CD14-positive monocyte (primary cell): Measurements from ENCODE around the gene CEBPZ. TPM values are rescaled to one million over a fixed set of nuclear protein-coding genes. Genes with fewer than 3 reads are reported as not detected.

ENCODE experiments used
- DNase-seq, 3 donors: peaks; one replicate each; pipeline ENCODE4 v3.0.0-alpha.2; 2011 to 2022
- H2AFZ ChIP-seq: 2 replicates; pipeline ENCODE4 v1.6.0; 2012; ENCODE audit warnings: mild to moderate bottlenecking, low read depth, low read length, inconsistent platforms; ENCODE audit not compliant: insufficient read depth, poor library complexity, severe bottlenecking
- H3K27ac ChIP-seq, 2 donors: 1 replicate in 1 of 2; 2 replicates in 1 of 2; pipeline ENCODE4 v1.5.1; 2012 to 2013; ENCODE audit warnings: low read length in 2 of 2, control low read depth in 1 of 2, inconsistent platforms in 1 of 2, low read depth in 1 of 2, mild to moderate bottlenecking in 1 of 2
- H3K27me3 ChIP-seq, 2 donors: one replicate each; pipeline versions ENCODE4 v1.6.0 to v1.6.1; 2011 to 2013; ENCODE audit warnings: low read length in 2 of 2; ENCODE audit not compliant: control insufficient read depth in 2 of 2, insufficient read depth in 2 of 2
- H3K36me3 ChIP-seq, 2 donors: replicated peaks in 1 of 2; 1 replicate in 1 of 2; 2 replicates in 1 of 2; pipeline versions ENCODE4 v1.5.1 to v1.6.1; 2012 to 2013; ENCODE audit warnings: low read length in 2 of 2, control low read depth in 1 of 2, inconsistent platforms in 1 of 2, mild to moderate bottlenecking in 1 of 2; ENCODE audit not compliant: insufficient read depth in 2 of 2, control insufficient read depth in 1 of 2
- H3K4me1 ChIP-seq, 2 donors: 1 replicate in 1 of 2; 2 replicates in 1 of 2; pipeline versions ENCODE4 v1.5.1 to v1.6.1; 2012 to 2013; ENCODE audit warnings: low read length in 2 of 2, control low read depth in 1 of 2, inconsistent platforms in 1 of 2, mild to moderate bottlenecking in 1 of 2, moderate library complexity in 1 of 2; ENCODE audit not compliant: insufficient read depth in 2 of 2, control insufficient read depth in 1 of 2
- H3K4me2 ChIP-seq: replicated peaks from 2 replicates; pipeline ENCODE3; 2012; ENCODE audit warnings: low read length, moderate library complexity, mild to moderate bottlenecking; ENCODE audit not compliant: poor library complexity, severe bottlenecking; ENCODE audit errors: extremely low read depth
- H3K4me3 ChIP-seq, 3 experiments: fragments of 200-600 bp in 1 of 3; sonication (generic) in 1 of 3; replicated peaks in 1 of 3; 1 replicate in 2 of 3; 2 replicates in 1 of 3; pipeline ENCODE4 v1.5.1; 2011 to 2013; ENCODE audit warnings: low read length in 3 of 3, mild to moderate bottlenecking in 3 of 3, control low read depth in 2 of 3, low read depth in 2 of 3, inconsistent platforms in 1 of 3, moderate library complexity in 1 of 3
- H3K79me2 ChIP-seq: 2 replicates; pipeline ENCODE4 v1.6.0; 2012; ENCODE audit warnings: mild to moderate bottlenecking, control low read depth, inconsistent platforms, low read length, moderate library complexity; ENCODE audit not compliant: insufficient read depth
- H3K9ac ChIP-seq: 2 replicates; pipeline ENCODE4 v1.6.0; 2017; ENCODE audit warnings: low read length, mild to moderate bottlenecking; ENCODE audit not compliant: insufficient read depth, poor library complexity, severe bottlenecking
- H3K9me3 ChIP-seq, 2 donors: replicated peaks in 1 of 2; 1 replicate in 1 of 2; 2 replicates in 1 of 2; pipeline versions ENCODE4 v1.5.1 to v1.6.1; 2012 to 2013; ENCODE audit warnings: low read length in 2 of 2, control low read depth in 1 of 2; ENCODE audit not compliant: control insufficient read depth in 1 of 2, insufficient read depth in 1 of 2
- H4K20me1 ChIP-seq: 2 replicates; pipeline ENCODE4 v1.6.0; 2012; ENCODE audit warnings: mild to moderate bottlenecking, low read length, control low read depth, moderate library complexity; ENCODE audit not compliant: insufficient read depth
- H3K27ac Mint-ChIP-seq, 7 donors: one replicate each; pipeline ENCODE4 v1.8.0; 2020; ENCODE audit warnings: mild to moderate bottlenecking in 7 of 7, mixed read lengths in 7 of 7, moderate library complexity in 6 of 7, inconsistent platforms in 2 of 7
- H3K27me3 Mint-ChIP-seq, 3 donors: one replicate each; pipeline ENCODE4 v1.8.0; 2021 to 2022; ENCODE audit warnings: low read depth in 3 of 3, mild to moderate bottlenecking in 3 of 3, mixed read lengths in 3 of 3, moderate library complexity in 3 of 3, inconsistent platforms in 1 of 3
- H3K36me3 Mint-ChIP-seq, 2 donors: one replicate each; pipeline ENCODE4 v1.8.0; 2020; ENCODE audit warnings: mixed read lengths in 2 of 2, inconsistent platforms in 1 of 2, mild to moderate bottlenecking in 1 of 2
- H3K4me1 Mint-ChIP-seq: one replicate; pipeline ENCODE4 v1.8.0; 2020; ENCODE audit warnings: mild to moderate bottlenecking, mixed read lengths
- H3K4me3 Mint-ChIP-seq, 2 donors: one replicate each; pipeline ENCODE4 v1.8.0; 2020; ENCODE audit warnings: mild to moderate bottlenecking in 2 of 2, mixed read lengths in 2 of 2, moderate library complexity in 1 of 2
- H3K9me3 Mint-ChIP-seq, 7 donors: one replicate each; pipeline ENCODE4 v1.8.0; 2020 to 2022; ENCODE audit warnings: mixed read lengths in 7 of 7, mild to moderate bottlenecking in 6 of 7, moderate library complexity in 6 of 7, inconsistent platforms in 2 of 7
- CTCF ChIP-seq: fragments of 200-600 bp; IDR thresholded peaks from one replicate; pipeline ENCODE4 v1.8.0; 2022; ENCODE audit warnings: antibody characterized with exemption, mild to moderate bottlenecking
- whole genome bisulfite sequencing: methylation state at CpG from one replicate; pipeline ENCODE4 v1.1.5; 2013; ENCODE audit warnings: missing lambda C conversion rate; ENCODE audit not compliant: insufficient coverage; 5-methylcytosine and 5-hydroxymethylcytosine counted together
- intact Hi-C, 2 donors: fragments of 100-400 bp; cut with micrococcal nuclease; formaldehyde crosslinking; loops; one replicate each; pipeline versions ENCODE4 v1.15.0 to v1.15.1; 2023
- polyA plus RNA-seq, 3 donors: library from polyadenylated mRNA; depleted of rRNA in 1 of 3; unstranded in 2 of 3; stranded (reverse) in 1 of 3; fragments of 300-500 nt in 2 of 3; fragments of >200 nt in 1 of 3; fragmentation: Illumina TruSeq in 2 of 3; gene quantifications; 1 replicate in 2 of 3; 2 replicates in 1 of 3; pipeline ENCODE4 v1.2.3, GENCODE V29; 2012 to 2021

CEBPZ gene
- polyA plus RNA-seq, 3 donors: 5.7 to 11.2 (median 11.1) TPM

- H3K4me1 ChIP-seq: no peaks in the 10 kb centered on the region
- no peaks in the 10 kb centered on the region for H3K36me3 Mint-ChIP-seq
- 86% methylated on average over 7 of the region's 17 CpGs for WGBS
- H3K4me1 Mint-ChIP-seq: no peaks in the 10 kb centered on the region
- H3K79me2 ChIP-seq: no peaks in the 10 kb centered on the region
- intact Hi-C loops: no loop called here
- no peak overlapping the region for H3K27ac ChIP-seq
- H3K4me3 Mint-ChIP-seq: no peak overlapping the region
- no peak overlapping the region for H3K9ac ChIP-seq
- H3K27me3 Mint-ChIP-seq: peaks cover 2 to 14% (median 6%) of the 10 kb centered on the region in 3 donors
- no peak overlapping the region for H3K4me2 ChIP-seq
- no peak for DNase-seq
- no peaks in the 10 kb centered on the region for H3K9me3 Mint-ChIP-seq
- H4K20me1 ChIP-seq: no peaks in the 10 kb centered on the region
- H3K4me3 ChIP-seq: no peak overlapping the region
- H3K27ac Mint-ChIP-seq: no peak overlapping the region
- TF ChIP-seq CTCF: no peak
- no peaks in the 10 kb centered on the region for H3K27me3 ChIP-seq
- no peak overlapping the region for H2AFZ ChIP-seq
- H3K9me3 ChIP-seq: no peaks in the 10 kb centered on the region
- no peaks in the 10 kb centered on the region for H3K36me3 ChIP-seq
Measured at GRCh38 chr2:37181726-37182684, 49.4 kb downstream of the CEBPZ start.

- Mint-ChIP-seq H3K27ac (peak overlapping the region in 1 of 7 donors; percentile 28), H3K9me3 (no peaks in the 10 kb centered on the region), H3K36me3 (no peaks in the 10 kb centered on the region), H3K4me3 (no peak overlapping the region), H3K4me1 (no peaks in the 10 kb centered on the region), H3K27me3 (peaks cover 2 to 10% (median 6%) of the 10 kb centered on the region in 3 donors)
- Histone ChIP-seq H2AFZ (no peak overlapping the region), H3K9me3 (no peaks in the 10 kb centered on the region), H3K27ac (no peak overlapping the region), H3K9ac (no peak overlapping the region), H3K79me2 (no peaks in the 10 kb centered on the region), H3K4me2 (no peak overlapping the region), H3K27me3 (no peaks in the 10 kb centered on the region), H4K20me1 (no peaks in the 10 kb centered on the region), H3K36me3 (no peaks in the 10 kb centered on the region), H3K4me3 (no peak overlapping the region), H3K4me1 (no peaks in the 10 kb centered on the region)
- DNase-seq: no peak
- WGBS: 97% methylated on average over 4 of the region's 5 CpGs
- TF ChIP-seq CTCF: no peak
- intact Hi-C loops: no loop called here
Measured at GRCh38 chr2:37180640-37181039, 50.8 kb downstream of the CEBPZ start.
